ENCODE results near the gene NUDT22. TPM values are rescaled to one million over a fixed set of nuclear protein-coding genes. Genes with fewer than 3 reads are reported as not detected.
A peak's percentile ranks its signal among the peaks of the same experiment; 100 is the strongest.

The NUDT22 gene
- polyA plus RNA-seq, 10 donors, result 12.0 to 21.5 (median 17.7) TPM

GRCh38 chr11:64254326-64254725, 28.3 kb downstream of the NUDT22 start:
- no peak for DNase-seq

DNA sequence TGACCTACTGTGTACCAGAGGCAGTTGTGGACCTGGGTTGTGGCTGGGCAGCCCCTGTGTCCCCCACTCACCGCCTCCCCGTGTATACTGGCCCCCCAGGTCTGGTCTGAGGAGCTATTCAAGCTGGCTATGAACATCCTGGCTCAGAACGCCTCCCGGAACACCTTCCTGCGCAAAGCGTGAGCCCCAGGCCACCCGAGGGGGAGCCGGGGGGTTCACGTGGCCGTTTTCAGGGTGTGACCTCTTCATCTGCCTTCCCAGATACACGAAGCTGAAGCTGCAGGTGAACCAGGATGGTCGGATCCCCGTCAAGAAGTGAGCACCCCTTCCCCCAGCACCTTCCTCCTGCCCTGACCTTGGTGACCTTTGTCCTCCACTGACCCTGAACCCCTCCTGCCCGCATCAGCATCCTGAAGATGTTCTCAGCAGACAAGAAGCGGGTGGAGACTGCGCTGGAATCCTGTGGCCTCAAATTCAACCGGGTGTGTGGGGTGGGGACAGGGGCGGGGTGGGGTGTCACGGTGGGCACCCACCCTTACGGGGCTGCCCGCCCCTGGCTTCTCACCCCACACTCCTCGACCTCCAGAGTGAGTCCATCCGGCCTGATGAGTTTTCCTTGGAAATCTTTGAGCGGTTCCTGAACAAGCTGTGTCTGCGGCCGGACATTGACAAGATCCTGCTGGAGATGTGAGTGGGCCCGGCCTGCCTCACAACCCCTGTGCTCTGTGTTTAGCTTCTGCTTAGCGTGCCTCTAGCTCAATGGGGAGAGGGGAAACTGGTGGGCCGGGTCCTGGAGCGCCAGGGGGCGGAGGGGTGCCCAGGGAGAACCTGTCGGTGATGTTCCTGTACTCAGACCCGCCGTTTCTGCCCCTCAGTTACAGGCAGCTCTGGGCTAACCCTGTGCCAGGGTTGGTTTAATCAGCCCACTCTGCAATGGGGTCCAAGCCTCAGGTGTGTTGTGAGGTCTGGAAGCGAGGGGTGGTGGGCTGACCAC, 29.4 kb downstream of the NUDT22 start:
- no peak for DNase-seq

GRCh38 chr11:64256300-64256699, 30.2 kb downstream of the NUDT22 start:
- DNase-seq, result no peak

- DNase-seq, result no peak
These were observed 32.3 kb downstream of the NUDT22 start for GRCh38 chr11:64258356-64258755.

DNA sequence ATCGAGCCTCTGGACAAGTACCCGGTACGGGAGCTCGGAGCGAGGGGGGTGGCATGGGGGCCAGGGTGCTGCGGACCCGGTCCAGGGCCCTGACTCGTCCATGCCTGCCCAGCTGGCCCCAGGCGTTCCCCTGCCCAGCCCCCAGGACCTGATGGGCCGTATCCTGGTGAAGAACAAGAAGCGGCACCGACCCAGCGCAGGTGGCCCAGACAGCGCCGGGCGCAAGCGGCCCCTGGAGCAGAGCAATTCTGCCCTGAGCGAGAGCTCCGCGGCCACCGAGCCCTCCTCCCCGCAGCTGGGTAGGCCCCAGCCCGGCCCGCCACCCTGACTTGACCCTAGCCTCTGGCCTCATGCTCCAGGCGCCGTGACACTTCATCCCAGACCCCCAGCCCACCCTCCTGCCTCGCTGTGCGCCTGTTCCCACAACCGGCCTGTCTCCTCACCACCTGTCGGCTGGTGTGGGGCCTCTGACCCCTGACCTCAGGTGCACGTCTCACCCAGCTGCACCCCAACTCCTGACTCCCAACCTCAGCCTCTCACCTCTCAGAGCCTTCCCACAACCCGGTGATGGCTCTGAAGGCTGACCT, 33.0 kb downstream of the NUDT22 start:
- no peak for DNase-seq

GRCh38 chr11:64259533-64260067, 33.5 kb downstream of the NUDT22 start:
- DNase-seq, result no peak

DNA sequence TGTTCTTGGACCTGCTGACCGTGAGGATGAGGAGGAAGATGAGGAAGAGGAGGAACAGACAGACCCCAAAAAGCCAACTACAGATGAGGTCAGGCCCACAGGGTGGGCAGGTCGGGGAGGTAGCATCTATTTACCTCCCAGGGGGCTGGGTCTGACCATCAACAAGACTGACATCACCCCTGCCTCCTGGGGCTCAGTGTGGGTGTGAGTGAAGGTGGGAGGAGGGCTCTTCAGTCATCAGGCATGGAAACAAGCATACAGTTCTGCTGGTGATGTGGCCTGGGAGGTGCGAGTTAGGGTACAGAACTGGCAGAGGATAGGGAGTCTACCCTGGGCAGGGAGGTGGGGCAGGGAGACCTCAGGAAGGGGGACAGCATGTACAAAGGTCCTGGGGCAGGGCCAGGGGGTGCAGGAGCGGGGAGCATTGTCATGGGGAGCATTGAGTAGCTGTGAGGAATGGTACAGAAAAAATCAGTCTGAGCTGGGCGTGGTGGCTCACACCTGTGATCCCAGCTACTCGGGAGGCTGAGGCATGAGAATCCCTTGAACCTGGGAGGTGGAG, 34.2 kb downstream of the NUDT22 start:
- DNase-seq, result no peak

- no peak for DNase-seq
These were observed 35.5 kb downstream of the NUDT22 start for GRCh38 chr11:64261556-64262080.

- no peak for DNase-seq
These were observed 36.4 kb downstream of the NUDT22 start for GRCh38 chr11:64262271-64263002.

DNA sequence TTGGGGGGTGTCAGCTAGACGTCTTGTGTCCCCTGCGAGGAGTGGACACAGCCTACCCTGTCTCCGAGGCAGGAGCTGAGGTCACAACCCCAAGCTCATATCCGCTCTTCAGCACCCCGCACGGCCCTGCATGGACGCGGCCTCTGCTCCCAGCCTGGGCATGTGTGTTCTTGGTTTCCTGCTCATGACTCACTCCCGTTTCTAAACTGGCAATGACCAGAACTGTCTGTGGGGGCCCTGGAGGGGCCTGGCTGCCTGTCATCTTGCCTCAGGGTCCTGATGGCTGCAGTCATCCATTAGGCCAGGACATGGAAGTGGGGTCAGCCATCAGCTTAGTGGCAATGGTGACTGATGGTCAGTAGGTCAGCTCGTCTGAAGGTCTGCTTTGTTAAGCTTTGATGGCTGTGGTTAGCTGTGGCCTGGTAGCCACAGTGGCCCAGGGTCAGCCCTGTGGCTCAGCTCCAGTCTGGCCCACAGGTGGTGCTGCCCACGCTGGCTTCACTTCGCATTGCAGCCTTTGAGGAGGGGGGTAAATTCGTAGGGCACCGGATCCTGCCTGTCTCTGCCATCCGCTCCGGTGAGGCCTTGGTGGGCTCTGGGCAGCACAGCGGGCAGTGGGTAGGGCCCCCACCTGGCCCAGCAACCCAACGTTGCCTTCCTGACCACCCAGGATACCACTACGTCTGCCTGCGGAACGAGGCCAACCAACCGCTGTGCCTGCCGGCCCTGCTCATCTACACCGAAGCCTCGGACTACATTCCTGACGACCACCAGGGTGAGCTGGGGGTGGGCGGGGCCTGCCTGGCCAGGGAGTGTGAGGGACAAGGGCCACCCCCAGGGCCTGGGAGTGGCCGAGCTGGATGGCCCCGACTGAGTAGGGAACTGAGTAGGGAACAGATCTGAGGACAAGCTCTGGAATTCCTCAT, 37.2 kb downstream of the NUDT22 start:
- no peak for DNase-seq

DNA sequence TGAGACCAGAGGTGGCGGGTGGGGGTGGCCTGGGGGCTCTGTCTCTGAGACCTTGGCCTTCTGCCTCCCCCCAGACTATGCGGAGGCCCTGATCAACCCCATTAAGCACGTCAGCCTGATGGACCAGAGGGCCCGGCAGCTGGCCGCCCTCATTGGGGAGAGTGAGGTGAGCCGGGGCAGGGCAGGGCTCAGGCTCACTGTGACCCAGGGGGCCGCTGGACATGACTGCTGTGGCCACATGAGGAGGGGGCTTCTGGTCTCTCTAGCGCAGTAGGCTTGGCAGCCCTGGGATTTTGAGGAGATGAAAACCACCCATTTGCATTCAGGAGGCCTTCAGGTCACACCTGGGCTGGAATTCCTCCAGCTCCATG, 37.9 kb downstream of the NUDT22 start:
- DNase-seq, result no peak

DNA sequence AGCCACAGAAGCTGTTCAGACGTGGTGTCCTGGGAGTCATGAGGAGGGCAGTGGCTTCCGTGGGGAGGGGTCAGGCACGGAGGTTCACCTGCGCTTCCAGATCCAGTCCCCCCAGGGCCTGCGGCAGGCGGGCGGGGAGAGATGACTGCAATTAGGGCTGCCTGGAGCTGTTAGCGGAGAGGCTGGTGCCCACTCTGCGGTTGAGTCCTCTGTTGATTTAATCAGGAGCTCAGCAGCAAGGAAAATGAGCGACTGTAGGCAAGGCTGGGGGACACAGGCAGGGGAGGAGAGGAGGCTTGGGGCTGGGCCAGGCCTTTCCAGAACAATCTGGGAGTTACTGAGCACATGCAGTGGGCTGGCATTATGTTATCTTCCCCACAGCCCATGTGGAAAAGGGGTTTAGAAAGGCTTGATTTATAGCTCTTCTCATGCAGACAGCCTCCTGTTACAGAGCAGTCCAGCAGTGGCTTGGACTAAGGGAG, 38.3 kb downstream of the NUDT22 start:
- no peak for DNase-seq

- DNase-seq, result no peak
These were observed 39.4 kb downstream of the NUDT22 start for GRCh38 chr11:64265176-64266160.

GRCh38 chr11:64266339-64266738, 40.3 kb downstream of the NUDT22 start:
- no peak for DNase-seq

DNA sequence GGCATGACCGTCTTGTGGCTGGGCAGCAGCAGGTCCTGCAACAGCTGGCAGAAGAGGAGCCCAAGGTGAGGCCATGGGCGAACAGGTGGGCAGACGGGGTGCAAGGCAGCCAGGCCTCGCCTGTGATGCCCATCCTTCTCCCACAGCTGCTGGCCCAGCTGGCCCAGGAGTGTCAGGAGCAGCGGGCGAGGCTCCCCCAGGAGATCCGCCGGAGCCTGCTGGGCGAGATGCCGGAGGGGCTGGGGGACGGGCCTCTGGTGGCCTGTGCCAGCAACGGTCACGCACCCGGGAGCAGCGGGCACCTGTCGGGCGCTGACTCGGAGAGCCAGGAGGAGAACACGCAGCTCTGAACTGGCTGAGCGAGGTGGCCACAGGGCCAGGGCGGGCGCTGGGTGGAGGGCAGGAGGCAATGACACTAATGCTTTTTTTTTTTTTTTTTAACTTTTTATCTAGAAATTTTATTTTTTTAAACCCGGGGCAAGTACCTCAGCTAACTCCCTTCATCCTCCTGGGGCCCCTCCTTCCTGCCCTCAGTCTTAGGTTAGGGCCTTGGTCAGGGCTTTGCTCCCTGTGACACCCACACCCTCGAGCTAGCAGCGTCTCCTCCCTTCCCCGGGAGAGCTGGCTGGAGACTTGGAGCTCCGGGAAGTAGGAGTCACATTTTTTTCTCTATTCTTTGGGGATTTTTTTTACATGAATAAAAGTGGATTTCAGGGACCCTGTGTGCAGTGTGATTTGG, 41.3 kb downstream of the NUDT22 start:
- no peak for DNase-seq

DNA sequence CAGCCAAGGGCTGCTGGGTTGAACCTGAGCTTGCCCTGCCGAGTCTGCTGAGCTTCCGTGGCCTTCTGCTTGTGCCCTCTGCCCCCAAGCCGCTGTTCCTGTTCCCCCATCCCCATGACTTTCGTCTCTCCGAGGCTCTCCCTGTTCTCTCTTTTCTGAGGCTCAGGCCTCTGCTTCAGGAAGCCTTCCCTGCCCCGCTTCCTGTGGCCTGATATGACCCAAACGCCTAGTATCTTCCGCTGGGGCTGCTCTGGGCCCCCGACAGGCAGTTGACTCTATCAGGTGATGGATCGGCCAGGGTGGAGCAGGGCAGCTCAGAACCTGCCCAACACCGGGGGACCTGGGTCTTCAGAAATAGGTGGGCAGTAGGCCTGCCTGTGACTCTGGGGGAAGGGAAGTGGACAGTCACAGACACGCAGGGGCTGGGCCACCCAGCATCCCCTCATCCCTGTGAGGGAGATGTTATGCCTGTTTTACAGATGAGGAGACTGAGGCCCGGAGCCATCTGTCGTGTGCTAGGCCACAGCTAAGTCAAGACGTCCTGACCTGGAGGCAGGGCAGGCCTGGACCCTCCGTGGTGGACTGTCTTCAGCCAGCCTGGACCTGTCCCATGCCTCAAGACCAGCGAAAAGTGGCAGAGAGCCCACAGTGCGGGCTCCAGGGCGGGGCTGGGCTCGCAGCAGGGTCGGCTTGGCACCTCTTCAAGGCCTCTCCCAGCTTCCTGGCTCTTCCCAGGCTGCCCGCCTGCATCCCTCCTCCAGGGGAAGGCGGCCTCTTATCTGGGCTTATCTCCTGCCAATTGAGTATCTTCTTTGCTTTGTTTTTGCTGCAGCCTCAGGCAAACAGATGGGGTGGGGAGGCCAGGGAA, 42.2 kb downstream of the NUDT22 start:
- DNase-seq, result peak in 1 of 3 donors; percentile 69

DNA sequence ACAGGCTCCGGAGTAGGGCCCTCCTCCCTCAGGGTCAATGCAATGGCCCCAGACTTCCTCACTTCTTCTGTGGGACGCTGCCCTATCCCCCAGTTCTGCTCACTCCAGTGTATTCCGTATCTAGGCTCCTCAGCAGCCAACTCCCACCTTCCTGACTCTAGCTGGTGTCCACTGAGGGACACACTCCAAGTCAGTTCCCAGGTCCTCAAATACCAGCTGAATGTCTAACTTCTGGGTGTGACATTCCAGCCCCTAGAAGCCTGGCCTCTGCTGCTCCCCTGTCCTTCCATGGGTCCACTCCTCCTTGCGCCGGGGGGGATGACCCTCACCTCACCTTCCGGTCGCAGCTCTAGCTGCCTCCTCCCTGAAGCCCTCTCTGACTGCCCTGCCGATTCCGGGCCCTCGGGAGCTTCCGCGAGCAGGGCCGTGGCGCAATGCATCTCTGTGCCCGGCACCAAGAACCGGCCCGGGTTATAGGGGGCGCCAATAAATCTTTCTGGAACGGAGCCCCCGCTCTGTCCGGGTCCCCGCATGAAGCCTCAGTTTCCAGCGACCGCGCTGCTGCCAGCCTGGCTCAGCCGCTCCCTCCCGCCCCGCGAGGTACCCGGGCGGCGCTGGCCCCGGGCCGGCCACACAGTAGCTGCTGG, 42.9 kb downstream of the NUDT22 start:
- peak in 1 of 3 donors; percentile 72 for DNase-seq
